HepG2 (cell line): ENCODE measurements around the gene DHRS4L2. TPM values are rescaled to one million over a fixed set of nuclear protein-coding genes. Genes with fewer than 3 reads are reported as not detected.

ENCODE experiments used
- ATRX ChIP-seq: sonication (generic); formaldehyde crosslinking; IDR thresholded peaks from 2 replicates; pipeline ENCODE4 v1.4.0; 2020; ENCODE audit warnings: missing genetic modification reagents, borderline replicate concordance
- GPN1 ChIP-seq: sonication (generic); formaldehyde crosslinking; IDR thresholded peaks from 2 replicates; pipeline ENCODE4 v1.5.1; 2020; ENCODE audit warnings: missing genetic modification reagents, borderline replicate concordance
- IKZF1 ChIP-seq: fragments of 450-650 bp; IDR thresholded peaks from 2 replicates; pipeline ENCODE4 v1.7.1; 2016
- KAT2B ChIP-seq: fragments of 150-350 bp; IDR thresholded peaks from 2 replicates; pipeline ENCODE4 v1.6.1; 2014; ENCODE audit warnings: low read depth, low read length, borderline replicate concordance
- KLF6 ChIP-seq: IDR thresholded peaks from 2 replicates; pipeline ENCODE4 v1.8.0; 2016; ENCODE audit warnings: missing biosample characterization, missing genetic modification reagents
- KMT2B ChIP-seq: IDR thresholded peaks from 2 replicates; pipeline ENCODE4 v1.6.1; 2016; ENCODE audit warnings: missing genetic modification reagents, missing compliant biosample characterization
- MED1 ChIP-seq: sonication (generic); formaldehyde crosslinking; IDR thresholded peaks from 2 replicates; pipeline ENCODE4 v1.4.0; 2020; ENCODE audit warnings: missing genetic modification reagents
- MED8 ChIP-seq: sonication (generic); formaldehyde crosslinking; IDR thresholded peaks from 2 replicates; pipeline ENCODE4 v1.8.1; 2023; ENCODE audit warnings: mild to moderate bottlenecking, missing genetic modification reagents; ENCODE audit not compliant: insufficient replicate concordance
- RAD51 ChIP-seq: fragments of 450-650 bp; IDR thresholded peaks from 2 replicates; pipeline ENCODE4 v1.6.1; 2016; ENCODE audit warnings: borderline replicate concordance
- SNAI1 ChIP-seq: sonication (generic); formaldehyde crosslinking; IDR thresholded peaks from 2 replicates; pipeline ENCODE4 v1.5.0; 2020; ENCODE audit warnings: mild to moderate bottlenecking, missing genetic modification reagents, borderline replicate concordance
- XBP1 ChIP-seq: sonication (generic); formaldehyde crosslinking; IDR thresholded peaks from 2 replicates; pipeline ENCODE4 v1.5.0; 2020; ENCODE audit warnings: missing genetic modification reagents
- YEATS4 ChIP-seq: sonication (generic); formaldehyde crosslinking; IDR thresholded peaks from 2 replicates; pipeline ENCODE4 v1.4.0; 2020; ENCODE audit warnings: missing genetic modification reagents, borderline replicate concordance
- ZC3H4 ChIP-seq: sonication (generic); formaldehyde crosslinking; IDR thresholded peaks from 2 replicates; pipeline ENCODE4 v1.4.0; 2020; ENCODE audit warnings: missing genetic modification reagents, borderline replicate concordance
- ZMAT3 ChIP-seq: sonication (generic); formaldehyde crosslinking; conservative IDR thresholded peaks from 2 replicates; pipeline ENCODE4 v1.7.0; 2021; ENCODE audit warnings: missing genetic modification reagents
- ZNF367 ChIP-seq: sonication (generic); formaldehyde crosslinking; IDR thresholded peaks from 2 replicates; pipeline ENCODE4 v1.4.0; 2020; ENCODE audit warnings: missing genetic modification reagents, borderline replicate concordance
- ZNF607 ChIP-seq: sonication (generic); formaldehyde crosslinking; IDR thresholded peaks from 2 replicates; pipeline ENCODE4 v1.5.1; 2020; ENCODE audit warnings: missing genetic modification reagents, mild to moderate bottlenecking, borderline replicate concordance
- ZNF766 ChIP-seq: sonication (generic); formaldehyde crosslinking; IDR thresholded peaks from 2 replicates; pipeline ENCODE4 v1.5.0; 2020; ENCODE audit warnings: missing genetic modification reagents, borderline replicate concordance
- polyA plus RNA-seq, 8 experiments: library from polyadenylated mRNA; depleted of rRNA in 3 of 8; stranded (reverse) in 7 of 8; unstranded in 1 of 8; fragments of >200 nt; fragmentation: Illumina TruSeq in 4 of 8; extraction: Trizol in 4 of 8; gene quantifications; 2 replicates each; pipeline versions ENCODE4 v1.2.1 to v1.2.3, GENCODE V29; 2011 to 2016; ENCODE audit warnings: low read depth in 4 of 8, missing spikeins in 1 of 8, mixed read lengths in 1 of 8; ENCODE audit not compliant: insufficient read depth in 1 of 8
- total RNA-seq, 5 experiments: library from RNA; depleted of rRNA; stranded (reverse); fragments of >200 nt; fragmentation: Illumina TruSeq; extraction: Trizol; gene quantifications; 2 replicates each; pipeline ENCODE4 v1.2.3, GENCODE V29; 2016; ENCODE audit warnings: low read depth in 1 of 5
- TF ChIP-seq, protein P1 (sequence below): sonication (generic); formaldehyde crosslinking; IDR thresholded peaks from 2 replicates; pipeline ENCODE4 v1.4.0; 2020; ENCODE audit warnings: missing genetic modification reagents
- TF ChIP-seq, protein P2 (sequence below): sonication (generic); formaldehyde crosslinking; IDR thresholded peaks from 2 replicates; pipeline ENCODE4 v1.5.0; 2020; ENCODE audit warnings: missing genetic modification reagents
- TF ChIP-seq, protein P3 (sequence below): fragments of 450-650 bp; IDR thresholded peaks from 2 replicates; pipeline ENCODE4 v1.6.1; 2017; ENCODE audit warnings: mild to moderate bottlenecking
- TF ChIP-seq, protein P4 (sequence below): sonication (generic); formaldehyde crosslinking; IDR thresholded peaks from 2 replicates; pipeline ENCODE4 v1.8.0; 2022; ENCODE audit warnings: missing genetic modification reagents, low read depth, mild to moderate bottlenecking, borderline replicate concordance
- TF ChIP-seq, protein P5 (sequence below): sonication (generic); formaldehyde crosslinking; IDR thresholded peaks from 2 replicates; pipeline ENCODE4 v1.5.0; 2020; ENCODE audit warnings: missing genetic modification reagents, mild to moderate bottlenecking, borderline replicate concordance

The DHRS4L2 gene
- total and polyA plus RNA-seq, 2 of the 13 experiments (the other 11 are each of a cell fraction or from before 2014, with no cell fraction given) = 24.7 to 38.2 TPM

DNA sequence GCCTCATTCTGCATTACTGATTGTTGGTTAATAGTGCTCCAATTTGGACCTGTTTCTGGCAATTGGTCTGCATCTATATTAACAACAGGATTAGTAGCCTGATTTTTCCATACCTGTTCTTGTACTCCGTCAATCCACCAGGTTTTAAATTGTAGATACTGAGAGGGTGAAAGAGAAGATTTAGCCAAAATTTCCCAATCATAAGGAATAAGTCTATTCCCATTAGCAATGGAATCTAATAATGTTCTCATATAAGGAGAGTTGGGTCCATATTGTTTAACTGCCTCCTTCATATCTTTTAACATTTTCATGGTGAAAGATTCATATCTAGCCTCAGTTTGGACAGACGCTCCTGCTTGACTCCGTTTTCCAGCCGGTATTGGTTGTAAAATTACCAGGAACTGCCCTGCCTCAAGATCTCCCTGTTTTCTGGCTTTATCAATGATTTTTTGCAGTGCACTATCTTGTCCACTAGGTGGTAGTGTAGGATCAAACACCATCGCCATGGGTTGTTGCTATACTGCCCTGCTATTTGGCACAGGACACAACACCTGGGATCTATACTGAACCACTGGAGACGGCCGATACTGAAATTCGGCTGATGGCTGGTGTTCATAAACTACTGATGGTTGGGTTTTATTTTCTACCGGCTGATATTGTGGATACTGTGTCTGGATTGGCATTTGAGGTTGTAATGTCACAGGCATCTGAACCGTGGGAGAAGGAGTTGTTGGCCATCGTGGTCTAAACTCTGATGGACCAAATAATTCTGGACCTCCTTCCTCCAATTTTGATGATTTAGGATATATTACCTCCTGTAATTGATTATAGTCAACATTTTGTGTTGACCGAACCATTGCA, 25.2 kb downstream of the DHRS4L2 start (continued):
- TF ChIP-seq, protein P1, sequence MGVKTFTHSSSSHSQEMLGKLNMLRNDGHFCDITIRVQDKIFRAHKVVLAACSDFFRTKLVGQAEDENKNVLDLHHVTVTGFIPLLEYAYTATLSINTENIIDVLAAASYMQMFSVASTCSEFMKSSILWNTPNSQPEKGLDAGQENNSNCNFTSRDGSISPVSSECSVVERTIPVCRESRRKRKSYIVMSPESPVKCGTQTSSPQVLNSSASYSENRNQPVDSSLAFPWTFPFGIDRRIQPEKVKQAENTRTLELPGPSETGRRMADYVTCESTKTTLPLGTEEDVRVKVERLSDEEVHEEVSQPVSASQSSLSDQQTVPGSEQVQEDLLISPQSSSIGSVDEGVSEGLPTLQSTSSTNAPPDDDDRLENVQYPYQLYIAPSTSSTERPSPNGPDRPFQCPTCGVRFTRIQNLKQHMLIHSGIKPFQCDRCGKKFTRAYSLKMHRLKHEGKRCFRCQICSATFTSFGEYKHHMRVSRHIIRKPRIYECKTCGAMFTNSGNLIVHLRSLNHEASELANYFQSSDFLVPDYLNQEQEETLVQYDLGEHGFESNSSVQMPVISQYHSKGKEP (CRISPR knock-in tag) = no peak
- TF ChIP-seq ZNF766 (CRISPR knock-in tag) (peak; percentile 78; the same call in 1 of the 2 replicates), KMT2B (CRISPR knock-in tag) (peak; percentile 51; the same call in 1 of the 2 replicates), ZNF367 (CRISPR knock-in tag) (no peak), GPN1 (CRISPR knock-in tag) (no peak), MED1 (peak; percentile 71), ZNF607 (CRISPR knock-in tag) (no peak), KLF6 (no peak), YEATS4 (CRISPR knock-in tag) (no peak), SNAI1 (CRISPR knock-in tag) (no peak), KAT2B (no peak), ATRX (CRISPR knock-in tag) (no peak), IKZF1 (no peak), ZMAT3 (CRISPR knock-in tag) (no peak), RAD51 (no peak), MED8 (CRISPR knock-in tag) (no peak), ZC3H4 (no peak; the same call in 1 of the 2 replicates), XBP1 (CRISPR knock-in tag) (no peak)
- TF ChIP-seq, protein P2, sequence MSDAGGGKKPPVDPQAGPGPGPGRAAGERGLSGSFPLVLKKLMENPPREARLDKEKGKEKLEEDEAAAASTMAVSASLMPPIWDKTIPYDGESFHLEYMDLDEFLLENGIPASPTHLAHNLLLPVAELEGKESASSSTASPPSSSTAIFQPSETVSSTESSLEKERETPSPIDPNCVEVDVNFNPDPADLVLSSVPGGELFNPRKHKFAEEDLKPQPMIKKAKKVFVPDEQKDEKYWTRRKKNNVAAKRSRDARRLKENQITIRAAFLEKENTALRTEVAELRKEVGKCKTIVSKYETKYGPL = no peak
- TF ChIP-seq, protein P3, sequence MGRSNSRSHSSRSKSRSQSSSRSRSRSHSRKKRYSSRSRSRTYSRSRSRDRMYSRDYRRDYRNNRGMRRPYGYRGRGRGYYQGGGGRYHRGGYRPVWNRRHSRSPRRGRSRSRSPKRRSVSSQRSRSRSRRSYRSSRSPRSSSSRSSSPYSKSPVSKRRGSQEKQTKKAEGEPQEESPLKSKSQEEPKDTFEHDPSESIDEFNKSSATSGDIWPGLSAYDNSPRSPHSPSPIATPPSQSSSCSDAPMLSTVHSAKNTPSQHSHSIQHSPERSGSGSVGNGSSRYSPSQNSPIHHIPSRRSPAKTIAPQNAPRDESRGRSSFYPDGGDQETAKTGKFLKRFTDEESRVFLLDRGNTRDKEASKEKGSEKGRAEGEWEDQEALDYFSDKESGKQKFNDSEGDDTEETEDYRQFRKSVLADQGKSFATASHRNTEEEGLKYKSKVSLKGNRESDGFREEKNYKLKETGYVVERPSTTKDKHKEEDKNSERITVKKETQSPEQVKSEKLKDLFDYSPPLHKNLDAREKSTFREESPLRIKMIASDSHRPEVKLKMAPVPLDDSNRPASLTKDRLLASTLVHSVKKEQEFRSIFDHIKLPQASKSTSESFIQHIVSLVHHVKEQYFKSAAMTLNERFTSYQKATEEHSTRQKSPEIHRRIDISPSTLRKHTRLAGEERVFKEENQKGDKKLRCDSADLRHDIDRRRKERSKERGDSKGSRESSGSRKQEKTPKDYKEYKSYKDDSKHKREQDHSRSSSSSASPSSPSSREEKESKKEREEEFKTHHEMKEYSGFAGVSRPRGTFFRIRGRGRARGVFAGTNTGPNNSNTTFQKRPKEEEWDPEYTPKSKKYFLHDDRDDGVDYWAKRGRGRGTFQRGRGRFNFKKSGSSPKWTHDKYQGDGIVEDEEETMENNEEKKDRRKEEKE = no peak
- TF ChIP-seq, protein P4, sequence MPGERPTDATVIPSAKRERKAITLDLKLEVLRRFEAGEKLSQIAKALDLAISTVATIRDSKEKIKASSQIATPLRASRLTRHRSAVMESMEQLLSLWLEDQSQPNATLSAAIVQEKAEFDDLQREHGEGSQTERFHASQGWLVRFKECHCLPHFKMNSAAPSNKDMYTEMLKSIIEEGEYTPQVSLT (CRISPR knock-in tag) = no peak
- TF ChIP-seq, protein P5, sequence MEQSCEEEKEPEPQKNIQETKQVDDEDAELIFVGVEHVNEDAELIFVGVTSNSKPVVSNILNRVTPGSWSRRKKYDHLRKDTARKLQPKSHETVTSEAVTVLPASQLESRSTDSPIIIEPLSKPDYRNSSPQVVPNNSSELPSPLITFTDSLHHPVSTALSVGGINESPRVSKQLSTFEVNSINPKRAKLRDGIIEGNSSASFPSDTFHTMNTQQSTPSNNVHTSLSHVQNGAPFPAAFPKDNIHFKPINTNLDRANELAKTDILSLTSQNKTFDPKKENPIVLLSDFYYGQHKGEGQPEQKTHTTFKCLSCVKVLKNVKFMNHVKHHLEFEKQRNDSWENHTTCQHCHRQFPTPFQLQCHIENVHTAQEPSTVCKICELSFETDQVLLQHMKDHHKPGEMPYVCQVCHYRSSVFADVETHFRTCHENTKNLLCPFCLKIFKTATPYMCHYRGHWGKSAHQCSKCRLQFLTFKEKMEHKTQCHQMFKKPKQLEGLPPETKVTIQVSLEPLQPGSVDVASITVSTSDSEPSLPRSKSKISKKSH = no peak
